ENCODE measurements around the gene TREML4. TPM values are rescaled to one million over a fixed set of nuclear protein-coding genes. Genes with fewer than 3 reads are reported as not detected.

Gene TREML4
- total and polyA plus RNA-seq, 2 of the 4 experiments (the other 2 are of a cell fraction): not detected

GRCh38 chr6:41237128-41237527, 9.0 kb downstream of the TREML4 start:
- ChIA-PET POLR2A (ENCODE audit: unreplicated experiment) (no interaction called here), CTCF (no interaction called here)
- H3K56ac ChIP-seq (ENCODE audit: extremely low read depth, insufficient read depth, low read length): no peak overlapping the region
- dilution Hi-C loops (cut with HindIII; ENCODE audit: low sequenced_read_pairs, unreplicated experiment) (no loop called here), in situ Hi-C loops (cut with MboI; ENCODE audit: low sequenced_read_pairs) (no loop called here), intact Hi-C loops (cut with micrococcal nuclease) (no loop called here)
- H4K8ac ChIP-seq (ENCODE audit: low read depth in 2 of 2, low read length in 2 of 2): no peak overlapping the region
- H3K27me3 ChIP-seq (ENCODE audit: control insufficient read depth, insufficient read depth, low read length): peaks cover 13% of the 10 kb centered on the region
- no TSS peak for BruUV-seq (replicated peaks)
- H2AK5ac ChIP-seq (ENCODE audit: low read depth, low read length): no peak overlapping the region
- no peak overlapping the region for H3K14ac ChIP-seq (replicated peaks; ENCODE audit: low read depth, low read length)
- H4K91ac ChIP-seq (ENCODE audit: insufficient read depth, low read depth, low read length): no peak overlapping the region
- H4K20me1 ChIP-seq (ENCODE audit: insufficient read depth, low read length): no peaks in the 10 kb centered on the region
- no peak overlapping the region for H4K5ac ChIP-seq (ENCODE audit: low read depth, low read length)
- H3K9me3 ChIP-seq (ENCODE audit: control insufficient read depth, insufficient read depth, low read length): no peaks in the 10 kb centered on the region; the same call in 1 of the 2 replicates
- no peak overlapping the region for H3K4me3 ChIP-seq (ENCODE audit: insufficient read depth, low read depth, low read length)
- no peaks in the 10 kb centered on the region for H3K79me1 ChIP-seq (ENCODE audit: low read depth in 1 of 2, low read length in 2 of 2)
- H2BK20ac ChIP-seq (ENCODE audit: low read depth, low read length): no peak overlapping the region
- TF ChIP-seq RFX5 (IDR thresholded peaks at IDR 0.05; ENCODE audit: low read depth, low read length) (no peak), MAZ (IDR thresholded peaks at IDR 0.05; ENCODE audit: borderline replicate concordance, low read depth, low read length) (no peak), CEBPB (IDR thresholded peaks at IDR 0.05; ENCODE audit: low read depth, low read length) (no peak), NFE2L2 (IDR thresholded peaks at IDR 0.05; ENCODE audit: low read depth, low read length) (no peak), MXI1 (IDR thresholded peaks at IDR 0.05; ENCODE audit: borderline replicate concordance, low read depth, low read length) (no peak), FOS (IDR thresholded peaks at IDR 0.05; ENCODE audit: low read depth, low read length) (no peak), CTCF (conservative IDR thresholded peaks at IDR 0.05; ENCODE audit: low read depth, low read length) (no peak), ELK1 (IDR thresholded peaks at IDR 0.05; ENCODE audit: borderline replicate concordance, low read depth, low read length) (no peak), CHD1 (IDR thresholded peaks at IDR 0.05; ENCODE audit: low read depth, low read length) (no peak), SMC3 (IDR thresholded peaks at IDR 0.05; ENCODE audit: low read depth, low read length) (no peak), RCOR1 (IDR thresholded peaks at IDR 0.05; ENCODE audit: insufficient replicate concordance, low read length) (no peak), MAFK (IDR thresholded peaks at IDR 0.05; ENCODE audit: low read depth, low read length) (no peak), POLR2A (IDR thresholded peaks at IDR 0.05; ENCODE audit: low read depth, low read length) (no peak), USF2 (IDR thresholded peaks at IDR 0.05; ENCODE audit: low read depth, low read length) (no peak), RAD21 (IDR thresholded peaks at IDR 0.05; ENCODE audit: low read length) (no peak)
- no peak overlapping the region for H3K9ac ChIP-seq (ENCODE audit: low read depth, low read length)
- no peak overlapping the region for H2BK5ac ChIP-seq (ENCODE audit: low read depth, low read length, poor library complexity, severe bottlenecking)
- no peaks in the 10 kb centered on the region for H3K9me1 ChIP-seq (ENCODE audit: insufficient read depth, low read length)
- no peak overlapping the region for H2BK120ac ChIP-seq (ENCODE audit: low read depth, low read length)
- H2AFZ ChIP-seq (replicated peaks; ENCODE audit: low read length, poor library complexity): no peak overlapping the region
- H3K27ac ChIP-seq (ENCODE audit: insufficient read depth, low read length): no peak overlapping the region
- no peak for ATAC-seq (ENCODE audit: low read depth)
- no peak for DNase-seq
- no peak overlapping the region for H2AK9ac ChIP-seq (replicated peaks; ENCODE audit: low read depth, low read length, poor library complexity)
- no peak overlapping the region for H2BK15ac ChIP-seq (ENCODE audit: low read depth, low read length)
- no peak overlapping the region for H3K4ac ChIP-seq (ENCODE audit: low read depth, low read length)
- H3K18ac ChIP-seq (ENCODE audit: low read depth, low read length): no peak overlapping the region
- WGBS, 2 experiments (ENCODE audit: extremely low coverage in 2 of 2, insufficient read length in 1 of 2): no CpG with 5 or more reads among the region's 5 CpGs
- H3K23ac ChIP-seq (ENCODE audit: low read depth, low read length): no peak overlapping the region
- H3K4me2 ChIP-seq (ENCODE audit: low read depth, low read length): no peak overlapping the region
- no peaks in the 10 kb centered on the region for H3K36me3 ChIP-seq (ENCODE audit: control insufficient read depth, insufficient read depth, low read length)
- no peaks in the 10 kb centered on the region for H3K4me1 ChIP-seq (ENCODE audit: control insufficient read depth, insufficient read depth, low read length)
